Kidney (tissue), 14 donors: ENCODE measurements around the gene MED13L. TPM values are rescaled to one million over a fixed set of nuclear protein-coding genes. Genes with fewer than 3 reads are reported as not detected.

ENCODE experiments used
- DNase-seq, 5 donors: peaks; one replicate each; pipeline ENCODE4 v3.0.0-alpha.2; 2013 to 2020
- FAIRE-seq: peaks from 2 replicates; lab custom pipeline; 2012; peaks lifted over from hg19 to GRCh38; lab: Jason Lieb, UNC
- H3K27ac ChIP-seq, 2 donors: one replicate each; pipeline ENCODE4 v1.7.0; 2013; ENCODE audit warnings: low read depth in 2 of 2, low read length in 2 of 2, inconsistent platforms in 1 of 2
- H3K27me3 ChIP-seq: one replicate; pipeline ENCODE4 v1.7.1; 2013; ENCODE audit warnings: low read length, inconsistent platforms; ENCODE audit not compliant: control insufficient read depth, insufficient read depth
- H3K36me3 ChIP-seq, 3 donors: one replicate each; pipeline versions ENCODE4 v1.7.0 to v1.7.1; 2013; ENCODE audit warnings: low read length in 3 of 3, control low read depth in 1 of 3, inconsistent platforms in 1 of 3; ENCODE audit not compliant: insufficient read depth in 3 of 3, control insufficient read depth in 2 of 3
- H3K4me1 ChIP-seq, 3 donors: one replicate each; pipeline versions ENCODE4 v1.7.0 to v1.7.1; 2013; ENCODE audit warnings: low read length in 3 of 3, inconsistent platforms in 1 of 3, low read depth in 1 of 3; ENCODE audit not compliant: control insufficient read depth in 2 of 3, insufficient read depth in 2 of 3
- H3K4me3 ChIP-seq, 3 donors: one replicate each; pipeline versions ENCODE4 v1.7.0 to v1.8.1; 2013; ENCODE audit warnings: low read length in 3 of 3, control low read depth in 1 of 3, inconsistent platforms in 1 of 3
- H3K9ac ChIP-seq, 3 donors: one replicate each; pipeline versions ENCODE4 v1.7.0 to v1.7.1; 2013; ENCODE audit warnings: low read length in 3 of 3, control low read depth in 1 of 3, inconsistent platforms in 1 of 3
- H3K9me3 ChIP-seq, 3 donors: one replicate each; pipeline versions ENCODE4 v1.7.0 to v1.7.1; 2013; ENCODE audit warnings: low read length in 3 of 3, control low read depth in 1 of 3, inconsistent platforms in 1 of 3; ENCODE audit not compliant: control insufficient read depth in 2 of 3, insufficient read depth in 1 of 3
- CTCF ChIP-seq: IDR thresholded peaks from 3 replicates; pipeline ENCODE4 v1.5.1; 2012; ENCODE audit warnings: mild to moderate bottlenecking, moderate library complexity, borderline replicate concordance; ENCODE audit not compliant: insufficient read depth; ENCODE audit errors: extremely low read depth
- intact Hi-C: fragments of 100-400 bp; cut with DNase I; formaldehyde crosslinking; loops from one replicate; pipeline ENCODE4 v1.11.1; 2022
- polyA plus RNA-seq: library from polyadenylated mRNA; stranded (reverse); fragments of 350-450 nt; fragmentation: Illumina TruSeq; extraction: RNeasy Lipid Tissue Mini Kit (QIAGEN cat#74804); gene quantifications from one replicate; pipeline ENCODE4 v1.2.3, GENCODE V29; 2014; ENCODE audit warnings: low read depth, low replicate concordance; ENCODE audit not compliant: insufficient read depth
- total RNA-seq: library from RNA; stranded (reverse); fragmentation: NEBNext Ultra II Directional; extraction: Animal tissue kit (Norgen Biotek cat#: 25700); gene quantifications from one replicate; pipeline ENCODE4 v1.2.1, GENCODE V29; 2021
- donor health status: control.
- donor health status: control.
- donor health status: control.
- donor health status: control.
- donor health status: control.
- donor health status: DM: yes; HTN: yes; CAD: no.
- donor health status: Normal renal cell carcinoma (clear cell type).

MED13L gene
- total and polyA plus RNA-seq, 2 donors from 2014 or later = 7.1 to 153 TPM

DNA sequence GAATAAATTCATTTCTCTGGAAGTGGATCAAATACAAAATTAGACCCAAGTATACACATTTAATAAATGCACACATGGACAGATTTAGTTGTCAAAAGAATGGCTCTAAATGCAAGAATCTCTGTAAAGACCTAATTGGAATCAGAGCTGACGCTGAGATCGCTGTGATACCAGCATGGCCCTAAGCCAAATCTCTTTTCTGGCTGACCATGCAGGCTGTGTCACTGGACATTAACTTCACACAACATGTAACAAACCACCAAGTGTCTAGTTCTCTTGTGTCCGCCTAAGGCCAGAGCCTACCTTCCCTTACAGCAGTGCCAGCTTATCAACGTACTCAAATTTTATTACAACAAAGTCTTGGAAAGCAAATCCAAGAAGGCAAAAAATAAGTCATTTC, 127.5 kb downstream of the MED13L start:
- Histone ChIP-seq H3K9ac (no peak overlapping the region), H3K9me3 (no peaks in the 10 kb centered on the region), H3K4me3 (no peak overlapping the region), H3K27ac (no peak overlapping the region), H3K27me3 (no peaks in the 10 kb centered on the region), H3K36me3 (no peaks in the 10 kb centered on the region), H3K4me1 (peaks cover 0 to 11% (median 9%) of the 10 kb centered on the region in 3 donors)
- TF ChIP-seq CTCF = no peak
- intact Hi-C loops = no loop called here
- DNase-seq = peak in 1 of 5 donors; percentile 27
- no peak for FAIRE-seq

GRCh38 chr12:116148844-116149243, 128.6 kb downstream of the MED13L start:
- no peak overlapping the region for H3K27ac ChIP-seq
- no peak overlapping the region for H3K9ac ChIP-seq
- no peaks in the 10 kb centered on the region for H3K9me3 ChIP-seq
- intact Hi-C loops = no loop called here
- H3K4me1 ChIP-seq = peaks cover 0 to 19% (median 11%) of the 10 kb centered on the region in 3 donors
- no peak for FAIRE-seq
- H3K27me3 ChIP-seq = no peaks in the 10 kb centered on the region
- H3K4me3 ChIP-seq = no peak overlapping the region
- H3K36me3 ChIP-seq = no peaks in the 10 kb centered on the region
- no peak for TF ChIP-seq CTCF
- DNase-seq = no peak

GRCh38 chr12:116146386-116146785, 131.1 kb downstream of the MED13L start:
- FAIRE-seq = no peak
- no peaks in the 10 kb centered on the region for H3K9me3 ChIP-seq
- H3K4me1 ChIP-seq = peaks cover 0 to 24% (median 12%) of the 10 kb centered on the region in 3 donors
- no peak for DNase-seq
- no peak overlapping the region for H3K27ac ChIP-seq
- no peak overlapping the region for H3K4me3 ChIP-seq
- intact Hi-C loops = no loop called here
- H3K9ac ChIP-seq = no peak overlapping the region
- no peaks in the 10 kb centered on the region for H3K36me3 ChIP-seq
- no peak for TF ChIP-seq CTCF
- H3K27me3 ChIP-seq = no peaks in the 10 kb centered on the region

DNA sequence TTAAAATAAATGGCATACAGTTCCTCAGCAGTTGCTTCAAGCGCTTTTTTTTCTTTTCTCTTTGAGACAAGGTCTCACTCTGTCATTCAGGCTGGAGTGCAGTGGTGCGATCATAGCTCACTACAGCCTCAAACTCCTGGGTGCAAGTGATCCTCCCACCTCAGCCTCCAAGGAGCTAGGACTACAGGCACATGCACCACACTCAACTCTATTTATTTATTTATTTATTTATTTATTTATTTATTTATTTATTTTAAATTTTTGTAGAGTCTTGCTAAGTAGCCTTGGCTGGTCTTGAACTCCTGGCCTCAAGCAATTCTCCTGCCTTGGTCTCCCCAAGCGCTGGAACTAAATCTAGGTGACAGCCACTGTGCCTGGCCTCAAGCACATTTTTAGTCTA, 132.0 kb downstream of the MED13L start:
- Histone ChIP-seq H3K27ac (no peak overlapping the region), H3K4me1 (peaks cover 0 to 24% (median 11%) of the 10 kb centered on the region in 3 donors), H3K9me3 (no peaks in the 10 kb centered on the region), H3K4me3 (no peak overlapping the region), H3K36me3 (no peaks in the 10 kb centered on the region), H3K9ac (no peak overlapping the region), H3K27me3 (no peaks in the 10 kb centered on the region)
- FAIRE-seq (no peak), DNase-seq (no peak)
- intact Hi-C loops = no loop called here
- TF ChIP-seq CTCF = no peak
